SK-N-MC (cell line): ENCODE results near the gene LCN9.

Experiments used
- EZH2 ChIP-seq: fragments of 200-600 bp; sonication (generic); IDR thresholded peaks from one replicate; pipeline ENCODE4 v1.6.1; 2017; ENCODE audit warnings: antibody characterized with exemption
- FOXP2 ChIP-seq: optimal IDR thresholded peaks from 2 replicates; pipeline ENCODE3; 2011; ENCODE audit warnings: mild to moderate bottlenecking, moderate library complexity; ENCODE audit not compliant: insufficient read depth; ENCODE audit errors: extremely low read length, control extremely low read depth
- POLR2AphosphoS5 ChIP-seq: IDR thresholded peaks from 2 replicates; pipeline ENCODE4 v1.6.1; 2012; ENCODE audit warnings: mild to moderate bottlenecking, low read depth, low read length, borderline replicate concordance

DNA sequence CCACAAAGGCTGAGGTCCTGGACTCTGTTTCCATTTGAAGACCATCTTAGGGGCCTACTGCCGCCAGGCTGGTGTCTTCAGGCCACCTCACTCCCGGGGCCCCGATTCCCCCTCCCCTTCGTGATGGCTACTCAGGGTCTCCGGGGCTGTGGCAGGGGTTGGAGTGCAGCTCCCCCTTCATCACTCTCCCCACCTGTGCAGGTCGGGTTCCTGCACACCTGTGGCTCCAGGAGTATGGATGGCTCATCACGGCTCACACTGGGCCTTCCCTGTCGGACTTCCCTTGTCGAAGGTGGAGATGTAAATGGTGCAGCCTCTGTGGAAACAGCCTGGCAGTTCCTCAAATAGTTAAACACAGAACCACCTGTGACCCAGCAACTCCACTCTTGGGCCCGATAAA, 11.9 kb downstream of the LCN9 start:
- TF ChIP-seq POLR2AphosphoS5 (no peak), EZH2 (no peak), FOXP2 (no peak)
